GM12878 (cell line): Measurements from ENCODE around the gene PHACTR3. TPM values are rescaled to one million over a fixed set of nuclear protein-coding genes. Genes with fewer than 3 reads are reported as not detected.

ENCODE experiments used
- ATAC-seq: fragments of 200-7000 bp; cut with Tn5 transposase; 3 replicates; pipeline ENCODE4 v1.9.1; 2020; ENCODE audit warnings: mild to moderate bottlenecking, moderate library complexity
- BruUV-seq: library from RNA; stranded (reverse); fragments of 400-500 nt; replicated peaks from 2 replicates; lab custom pipeline; 2021; lab: Mats Ljungman, UMichigan
- CTCF ChIA-PET: fragments of 300-600 bp; sonication (Branson Sonifier 250); formaldehyde crosslinking; extraction: SDS; loops from one replicate; lab custom pipeline; 2021; ENCODE audit warnings: inconsistent platforms; lab: Yijun Ruan, JAX
- POLR2A ChIA-PET: fragments of 350-600 bp; formaldehyde crosslinking; extraction: SDS; loops from one replicate; lab custom pipeline; 2021; ENCODE audit warnings: inconsistent platforms; lab: Charles Lee
- RAD21 ChIA-PET: fragments of 300-600 bp; sonication (Branson Sonifier 250); formaldehyde crosslinking; loops from one replicate; lab custom pipeline; 2023; ENCODE audit warnings: antibody characterized with exemption; ENCODE audit not compliant: unreplicated experiment; lab: Charles Lee
- SMC1A ChIA-PET: fragments of 300-600 bp; sonication (Branson Sonifier 250); formaldehyde crosslinking; loops from one replicate; lab custom pipeline; 2023; ENCODE audit not compliant: unreplicated experiment, uncharacterized antibody; lab: Charles Lee
- DNase-seq: peaks from one replicate; pipeline ENCODE4 v3.0.0-alpha.2; 2011; ENCODE audit warnings: low read depth, low spot score
- FAIRE-seq: peaks from 3 replicates; lab custom pipeline; 2011; peaks lifted over from hg19 to GRCh38; lab: Jason Lieb, UNC
- H2AFZ ChIP-seq: 2 replicates; pipeline ENCODE4 v1.6.0; 2011; ENCODE audit warnings: low read depth, low read length, control low read depth; ENCODE audit not compliant: control insufficient read depth
- H3K27ac ChIP-seq: 2 replicates; pipeline ENCODE4 v1.5.1; 2011; ENCODE audit warnings: control low read depth; ENCODE audit not compliant: control insufficient read depth, insufficient read depth
- H3K27me3 ChIP-seq, 2 experiments: replicated peaks in 1 of 2; 2 replicates each; pipeline versions ENCODE4 v1.6.0 to v1.6.1; 2011; ENCODE audit warnings: low read length in 1 of 2; ENCODE audit not compliant: control insufficient read depth in 2 of 2, insufficient read depth in 2 of 2
- H3K36me3 ChIP-seq, 2 experiments: 2 replicates each; pipeline ENCODE4 v1.5.1; 2011; ENCODE audit warnings: low read length in 1 of 2; ENCODE audit not compliant: control insufficient read depth in 2 of 2, insufficient read depth in 2 of 2
- H3K4me1 ChIP-seq: 2 replicates; pipeline ENCODE4 v1.6.1; 2011; ENCODE audit warnings: mild to moderate bottlenecking, low read length, moderate library complexity, mixed read lengths; ENCODE audit not compliant: control insufficient read depth, insufficient read depth
- H3K4me2 ChIP-seq: 2 replicates; pipeline ENCODE4 v1.6.0; 2011; ENCODE audit warnings: control low read depth; ENCODE audit not compliant: control insufficient read depth, insufficient read depth
- H3K4me3 ChIP-seq: fragments of 200-600 bp; sonication (generic); 2 replicates; pipeline ENCODE4 v1.5.1; 2016
- H3K79me2 ChIP-seq: 2 replicates; pipeline ENCODE4 v1.6.0; 2011; ENCODE audit warnings: low read length; ENCODE audit not compliant: control insufficient read depth, insufficient read depth
- H3K9ac ChIP-seq: 2 replicates; pipeline ENCODE4 v1.8.0; 2011; ENCODE audit warnings: low read length, control low read depth, mixed read lengths; ENCODE audit not compliant: control insufficient read depth, insufficient read depth
- H3K9me3 ChIP-seq: replicated peaks from 3 replicates; pipeline ENCODE4 v1.5.1; 2011; ENCODE audit warnings: mild to moderate bottlenecking, low read length; ENCODE audit not compliant: control insufficient read depth, insufficient read depth
- H4K20me1 ChIP-seq: 2 replicates; pipeline ENCODE4 v1.6.0; 2011; ENCODE audit not compliant: control insufficient read depth, insufficient read depth
- BACH1 ChIP-seq: fragments of 450-650 bp; IDR thresholded peaks from 2 replicates; pipeline ENCODE4 v1.6.1; 2017; ENCODE audit warnings: mild to moderate bottlenecking, borderline replicate concordance
- BHLHE40 ChIP-seq, 2 experiments: fragments of 450-650 bp in 1 of 2; IDR thresholded peaks; 2 replicates each; pipeline ENCODE4 v1.6.1; 2011 to 2017; ENCODE audit warnings: low read depth in 2 of 2, borderline replicate concordance in 1 of 2, improper control_type of control experiment in 1 of 2, low read length in 1 of 2, mild to moderate bottlenecking in 1 of 2
- FOS ChIP-seq: IDR thresholded peaks from 3 replicates; pipeline ENCODE4 v1.6.1; 2011; ENCODE audit warnings: borderline replicate concordance; ENCODE audit not compliant: insufficient read length; ENCODE audit errors: extremely low read depth
- HDAC6 ChIP-seq: fragments of 200-600 bp; sonication (generic); IDR thresholded peaks from one replicate; pipeline ENCODE4 v1.8.0; 2017; ENCODE audit warnings: antibody characterized with exemption; ENCODE audit not compliant: unreplicated experiment
- NBN ChIP-seq: fragments of 450-650 bp; IDR thresholded peaks from 2 replicates; pipeline ENCODE4 v1.6.1; 2016
- PKNOX1 ChIP-seq: fragments of 450-650 bp; IDR thresholded peaks from 2 replicates; pipeline ENCODE4 v1.6.1; 2016; ENCODE audit warnings: mild to moderate bottlenecking
- POLR2AphosphoS5 ChIP-seq: IDR thresholded peaks from 2 replicates; pipeline ENCODE4 v1.6.1; 2011; ENCODE audit warnings: mild to moderate bottlenecking, low read length, inconsistent platforms
- SMAD1 ChIP-seq: fragments of 450-650 bp; IDR thresholded peaks from 2 replicates; pipeline ENCODE4 v1.6.1; 2018; ENCODE audit warnings: mild to moderate bottlenecking, low read depth; ENCODE audit not compliant: partially characterized antibody
- SREBF1 ChIP-seq: IDR thresholded peaks from 2 replicates; pipeline ENCODE4 v1.6.1; 2012; ENCODE audit warnings: mild to moderate bottlenecking, low read length
- SUZ12 ChIP-seq: fragments of 200-600 bp; sonication (generic); IDR thresholded peaks from one replicate; pipeline ENCODE4 v1.6.1; 2018; ENCODE audit warnings: antibody characterized with exemption, mild to moderate bottlenecking; ENCODE audit not compliant: unreplicated experiment
- TARDBP ChIP-seq: IDR thresholded peaks from 2 replicates; pipeline ENCODE4 v1.6.1; 2016; ENCODE audit warnings: borderline replicate concordance
- WGBS: methylation state at CpG from one replicate; pipeline ENCODE4 v1.1.6; 2016; ENCODE audit warnings: low lambda C conversion rate; ENCODE audit not compliant: insufficient replicate concordance, insufficient coverage; ENCODE audit errors: missing lambda C conversion rate; 5-methylcytosine and 5-hydroxymethylcytosine counted together
- in situ Hi-C: fragments of 300-500 bp; cut with MboI; formaldehyde crosslinking; loops from 9 replicates; pipeline ENCODE4 v1.14.3; 2018; ENCODE audit warnings: mixed read lengths
- intact Hi-C: fragments of 100-400 bp; cut with micrococcal nuclease; formaldehyde crosslinking; loops from one replicate; pipeline ENCODE4 v1.14.2; 2022; ENCODE audit not compliant: unreplicated experiment
- polyA plus RNA-seq, 11 experiments: library from polyadenylated mRNA; depleted of rRNA in 4 of 11; unstranded in 6 of 11; stranded (reverse) in 5 of 11; fragments of >200 nt; fragmentation: Nextera tagmentation in 4 of 11; fragmentation: Illumina TruSeq in 1 of 11; extraction: Ambion mirVana in 4 of 11; extraction: Trizol in 1 of 11; gene quantifications; 1 replicate in 1 of 11; 2 replicates in 10 of 11; pipeline versions ENCODE4 v1.2.1 to v1.2.3, GENCODE V29; 2011 to 2016; ENCODE audit warnings: inconsistent platforms in 2 of 11, missing spikeins in 2 of 11, low read depth in 1 of 11
- total RNA-seq, 4 experiments: library from RNA; depleted of rRNA in 3 of 4; stranded (reverse); fragments of >200 nt in 3 of 4; fragmentation: Illumina TruSeq in 1 of 4; extraction: Trizol in 1 of 4; gene quantifications; 2 replicates each; pipeline versions ENCODE4 v1.2.1 to v1.2.3, GENCODE V29; 2013 to 2021

Gene PHACTR3
- total and polyA plus RNA-seq, 10 of the 15 experiments (the other 5 are each of a cell fraction or from before 2014, with no cell fraction given), result 0.17 to 2.7 (median 0.27) TPM; not detected in 1

- no peaks in the 10 kb centered on the region for H3K36me3 ChIP-seq
- no peak for FAIRE-seq
- no TSS peak for BruUV-seq
- no peak overlapping the region for H3K27ac ChIP-seq
- ATAC-seq, result no peak
- CTCF ChIA-PET, result interaction anchor here (1.1 kb wide), 1 partner anchor 13 kb away, joined by 3 read pairs; no protein-coding TSS in a partner anchor
- SMC1A ChIA-PET, result no interaction called here
- H3K79me2 ChIP-seq, result no peaks in the 10 kb centered on the region
- 41% methylated on average over 5 of the region's 9 CpGs for WGBS
- H3K27me3 ChIP-seq, result no peaks in the 10 kb centered on the region; a peak in 1 of 4 replicates
- RAD21 ChIA-PET, result no interaction called here
- no peak for DNase-seq
- H2AFZ ChIP-seq, result no peak overlapping the region
- H3K4me2 ChIP-seq, result no peak overlapping the region
- intact Hi-C loops, result no loop called here
- POLR2A ChIA-PET, result no interaction called here
- H3K9ac ChIP-seq, result no peak overlapping the region
- H3K4me3 ChIP-seq, result no peak overlapping the region
- H4K20me1 ChIP-seq, result no peaks in the 10 kb centered on the region
- TF ChIP-seq SREBF1 (no peak), HDAC6 (no peak), POLR2AphosphoS5 (no peak), SUZ12 (no peak), NBN (no peak), FOS (no peak), BHLHE40 (IDR thresholded peaks at IDR 0.05; ENCODE audit: borderline replicate concordance in 1 of 2, low read depth in 2 of 2, low read length in 1 of 2) (no peak), TARDBP (no peak), BACH1 (no peak), PKNOX1 (no peak), SMAD1 (no peak)
- TF ChIP-seq, all 136 proteins: peak for 0
- no peaks in the 10 kb centered on the region for H3K4me1 ChIP-seq
- in situ Hi-C loops, result no loop called here
- no peaks in the 10 kb centered on the region for H3K9me3 ChIP-seq
Observed at GRCh38 chr20:59623583-59623982, 19.2 kb downstream of the PHACTR3 start.
